Suprapubic skin (tissue), 4 donors: Measurements from ENCODE around the gene MAST4.

Experiments used
- CTCF ChIP-seq, 2 donors: fragments of 200-600 bp in 1 of 2; fragments of 450-650 bp in 1 of 2; sonication (generic) in 1 of 2; IDR thresholded peaks; one replicate each; pipeline ENCODE4 v1.5.1; 2016 to 2019; ENCODE audit warnings: antibody characterized with exemption in 2 of 2, mild to moderate bottlenecking in 1 of 2, moderate library complexity in 1 of 2
- EP300 ChIP-seq: sonication (generic); formaldehyde crosslinking; IDR thresholded peaks from one replicate; pipeline ENCODE4 v1.6.1; 2017; ENCODE audit warnings: antibody characterized with exemption
- POLR2A ChIP-seq, 2 donors: fragments of 450-650 bp; IDR thresholded peaks; one replicate each; pipeline ENCODE4 v1.6.1; 2017; ENCODE audit warnings: antibody characterized with exemption in 2 of 2, mild to moderate bottlenecking in 2 of 2, moderate library complexity in 2 of 2
- POLR2AphosphoS5 ChIP-seq, 3 donors: sonication (generic); formaldehyde crosslinking; IDR thresholded peaks; one replicate each; pipeline ENCODE4 v1.6.1; 2017; ENCODE audit warnings: antibody characterized with exemption in 3 of 3

- TF ChIP-seq CTCF (IDR thresholded peaks at IDR 0.05) (no peak), EP300 (no peak), POLR2AphosphoS5 (IDR thresholded peaks at IDR 0.05) (no peak), POLR2A (IDR thresholded peaks at IDR 0.05) (no peak)
Observed at GRCh38 chr5:66922881-66923280, 326.7 kb downstream of the MAST4 start.
